NOMO-1 treated with DMSO at 0.1 percent for 48 hours (cell line): Measurements from ENCODE around the gene NUP133.
"Not testable (repeated sequence)": the region's sequence is repeated elsewhere in the genome, so short reads cannot be mapped to it uniquely, and the experiment has no call there.

ENCODE experiments used
- DNase-seq: peaks from one replicate; lab custom pipeline; 2025; ENCODE audit not compliant: unreplicated experiment; lab: John Stamatoyannopoulos, UW

Gene NUP133

DNA sequence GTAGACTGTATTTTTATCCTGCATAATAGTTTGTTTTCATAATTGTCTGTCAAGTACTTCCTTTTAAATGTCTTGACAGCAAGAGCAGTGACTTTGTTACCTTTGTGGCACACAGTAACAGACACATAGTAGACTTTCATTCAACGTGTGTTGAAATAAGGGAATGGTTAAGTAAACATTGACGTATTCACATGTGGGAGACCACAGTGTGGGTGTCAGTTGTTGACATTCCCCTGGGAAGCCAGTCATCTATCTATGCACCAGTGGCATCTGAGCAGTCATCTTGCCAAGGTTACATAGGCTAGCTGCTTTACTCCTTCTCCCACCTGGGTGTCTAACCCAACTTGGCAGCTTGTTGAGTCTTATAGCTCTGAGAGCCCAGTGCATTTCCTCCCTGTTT lies 1.4 kb upstream of the NUP133 start:
- DNase-seq = no peak

DNA sequence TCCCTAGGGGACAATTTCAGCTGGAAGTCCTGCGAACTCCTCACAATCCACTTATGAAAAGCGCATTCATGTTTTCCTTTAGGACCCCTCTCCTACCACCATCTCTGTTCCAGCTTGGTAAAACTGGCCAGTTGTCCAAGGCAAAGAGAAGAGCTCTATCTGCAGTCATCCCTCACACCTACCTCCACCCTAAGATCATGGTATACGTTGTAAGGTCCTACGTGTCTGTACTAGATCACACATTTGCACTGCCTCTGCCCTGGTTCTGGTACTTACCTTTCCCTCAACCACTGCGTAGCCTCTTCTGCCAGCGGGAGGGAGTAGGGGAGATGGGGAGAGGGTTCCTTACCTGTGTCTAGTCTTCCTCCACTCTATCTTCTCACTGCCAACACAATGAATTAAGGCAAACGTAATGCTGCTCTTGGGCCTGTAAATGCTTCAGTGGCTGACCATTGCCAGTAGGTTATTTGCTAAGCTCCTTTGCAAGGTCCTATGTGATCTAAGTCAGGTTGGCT lies 739 bp upstream of the NUP133 start:
- no peak for DNase-seq

DNA sequence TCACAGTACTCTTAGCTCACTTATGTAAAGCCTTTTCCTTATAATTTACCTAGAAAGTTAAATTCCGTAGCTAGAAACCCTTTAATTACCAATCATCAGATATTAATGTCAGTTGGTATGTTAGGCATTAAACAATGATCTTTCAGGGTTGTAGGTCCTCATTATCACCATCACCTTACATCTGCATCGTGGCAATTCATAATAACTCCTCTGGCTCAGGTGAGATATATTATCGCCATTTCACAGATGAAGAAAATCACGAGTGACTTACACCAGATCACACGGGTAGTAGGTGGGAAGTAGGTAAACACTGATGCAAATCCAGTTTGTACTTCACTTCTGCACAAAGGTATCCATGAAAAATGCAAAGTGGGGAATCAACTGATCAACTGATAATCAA lies 639 bp downstream of the NUP133 start:
- no peak for DNase-seq

DNA sequence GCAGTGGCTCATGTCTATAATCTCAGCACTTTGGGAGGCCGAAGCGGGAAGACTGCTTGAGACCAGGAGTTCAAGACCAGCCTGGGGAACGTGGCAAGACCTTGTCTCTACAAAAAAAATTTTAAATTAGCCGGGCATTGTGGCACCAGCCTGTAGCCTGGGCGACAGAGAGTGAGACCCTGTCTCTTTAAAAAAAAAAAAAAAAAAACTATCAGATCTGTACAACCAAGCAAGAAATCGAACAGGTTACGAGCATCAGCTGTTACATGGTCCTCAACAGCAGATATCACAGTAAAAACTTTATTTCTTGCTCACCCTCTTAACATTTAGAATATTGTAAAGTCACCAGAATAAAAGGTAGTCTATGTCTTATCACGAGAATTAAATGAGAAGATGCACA lies 1.5 kb downstream of the NUP133 start:
- no peak for DNase-seq

DNA sequence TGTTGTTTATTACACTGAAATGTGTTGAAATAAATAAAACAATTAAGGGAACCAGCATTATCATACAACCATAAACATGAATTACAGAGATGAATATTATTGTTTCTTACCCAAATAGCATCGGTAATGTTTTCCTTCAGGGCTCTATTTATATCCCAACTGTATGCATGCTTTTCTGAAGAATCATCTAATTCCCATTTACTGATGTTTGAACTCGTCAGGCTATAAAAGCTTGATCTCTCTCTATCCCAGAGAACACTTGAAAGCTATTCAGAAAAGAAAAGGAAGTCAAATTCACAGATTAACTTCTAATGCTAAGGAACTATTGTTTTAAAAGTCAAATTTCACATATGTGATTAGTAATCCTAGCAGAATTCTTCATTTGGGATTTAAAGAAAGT lies 12.4 kb downstream of the NUP133 start:
- DNase-seq = no peak

DNA sequence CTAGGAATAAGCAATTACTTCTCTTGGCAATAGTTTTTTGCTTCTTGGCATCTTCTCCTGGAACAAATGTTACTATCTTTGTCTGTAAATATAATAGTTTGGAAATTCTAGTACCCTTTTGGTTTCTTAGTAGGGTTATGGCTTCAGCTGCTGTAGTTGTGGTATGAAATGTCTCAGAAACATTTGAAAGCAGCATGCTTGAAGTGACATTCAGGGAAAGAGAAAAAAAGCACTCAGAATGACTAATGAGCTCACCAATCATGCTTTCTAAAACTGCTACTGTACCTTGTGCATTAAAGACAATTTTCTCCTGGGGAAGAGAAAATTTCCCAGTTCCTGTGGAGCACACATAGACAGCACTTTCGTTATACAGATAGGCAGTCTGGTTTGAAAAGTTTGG lies 21.0 kb downstream of the NUP133 start:
- DNase-seq = no peak

DNA sequence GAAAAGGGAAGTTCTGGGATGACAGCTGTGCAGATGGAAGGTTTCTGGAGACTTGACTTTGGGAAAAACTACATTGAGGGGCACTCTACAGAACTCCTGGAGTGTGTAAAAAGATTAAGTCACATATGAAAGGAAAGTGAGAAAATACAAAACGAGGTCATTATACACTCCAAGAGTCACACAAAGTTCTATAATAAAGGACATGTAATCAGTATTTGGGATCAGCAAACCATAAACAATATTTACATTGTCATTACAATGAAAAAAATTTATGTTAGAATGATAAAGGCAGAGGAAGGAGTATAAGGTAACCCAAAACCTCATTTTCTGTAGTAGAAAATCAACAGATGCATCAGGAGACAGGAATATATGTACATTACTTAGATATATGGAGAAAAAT lies 22.8 kb downstream of the NUP133 start:
- no peak for DNase-seq

DNA sequence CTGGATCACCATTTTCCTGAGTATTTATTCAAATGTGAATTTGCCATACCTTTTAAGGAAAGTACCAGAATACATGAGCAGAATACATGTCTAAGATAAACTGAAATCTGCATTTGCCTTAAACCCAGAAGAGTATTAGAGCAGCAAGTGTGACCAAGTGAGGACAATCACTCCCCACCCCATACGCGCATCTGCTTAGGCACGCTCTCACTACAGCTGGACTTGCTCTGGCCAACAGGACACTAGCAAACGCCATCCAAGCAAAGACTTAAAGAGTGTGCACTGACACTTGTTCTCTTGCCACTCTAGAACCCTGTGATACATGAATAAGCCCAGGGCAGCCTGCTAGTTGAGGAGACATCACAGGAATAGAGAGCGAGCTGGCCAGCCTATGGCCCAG lies 25.6 kb downstream of the NUP133 start:
- no peak for DNase-seq

DNA sequence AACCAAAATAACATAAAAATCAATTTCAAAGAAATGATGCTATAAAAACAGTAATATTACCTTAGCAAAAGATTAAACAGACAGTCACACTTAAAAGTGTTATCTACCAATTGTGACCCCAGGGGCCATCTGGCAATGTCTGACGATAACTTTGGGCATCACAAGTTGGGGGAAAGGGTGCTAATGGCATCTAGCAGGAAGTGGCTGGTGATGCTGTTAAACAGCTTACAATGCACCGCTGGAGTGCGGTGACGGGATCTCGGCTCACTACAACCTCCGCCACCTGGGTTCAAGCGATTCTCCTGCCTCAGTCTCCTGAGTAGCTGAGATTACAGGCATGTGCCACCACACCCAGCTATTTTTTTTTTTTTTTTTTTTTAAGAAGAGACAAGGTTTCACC lies 27.6 kb downstream of the NUP133 start:
- DNase-seq = no peak

DNA sequence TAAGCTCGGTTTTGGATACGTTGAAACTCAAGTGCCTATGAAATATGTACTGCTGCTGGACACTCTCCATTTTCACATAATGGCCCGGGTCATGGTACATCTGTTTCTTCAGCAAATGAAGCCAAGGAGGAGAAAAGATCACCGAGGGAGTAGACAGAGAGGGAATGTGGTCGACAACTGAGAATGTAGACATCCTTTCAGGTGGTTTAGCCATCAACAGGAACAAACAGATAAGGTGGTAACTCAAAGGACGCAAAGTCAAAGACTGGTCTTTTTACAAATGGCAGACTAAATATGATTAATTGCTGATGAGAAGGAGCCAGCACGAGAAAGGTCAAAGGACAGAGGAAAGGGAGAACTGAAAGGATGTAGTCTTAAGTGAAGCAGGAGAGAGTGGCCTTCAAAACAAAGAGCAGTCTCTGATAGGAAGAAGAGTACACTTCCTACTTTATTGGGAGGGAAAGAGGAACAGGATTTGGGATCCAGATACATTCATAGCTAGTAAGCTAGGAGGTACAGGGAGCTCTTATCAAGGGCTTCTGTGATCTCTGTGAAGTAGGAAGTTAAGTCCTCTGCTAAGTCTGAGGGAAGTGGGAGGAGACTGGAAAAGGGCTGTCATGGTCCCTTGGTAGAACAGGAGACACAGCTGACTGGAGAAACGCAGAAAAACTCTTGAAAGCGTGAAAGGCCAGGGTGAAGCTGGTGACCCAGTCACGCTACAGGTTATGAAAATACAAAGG lies 28.3 kb downstream of the NUP133 start:
- no peak for DNase-seq

DNA sequence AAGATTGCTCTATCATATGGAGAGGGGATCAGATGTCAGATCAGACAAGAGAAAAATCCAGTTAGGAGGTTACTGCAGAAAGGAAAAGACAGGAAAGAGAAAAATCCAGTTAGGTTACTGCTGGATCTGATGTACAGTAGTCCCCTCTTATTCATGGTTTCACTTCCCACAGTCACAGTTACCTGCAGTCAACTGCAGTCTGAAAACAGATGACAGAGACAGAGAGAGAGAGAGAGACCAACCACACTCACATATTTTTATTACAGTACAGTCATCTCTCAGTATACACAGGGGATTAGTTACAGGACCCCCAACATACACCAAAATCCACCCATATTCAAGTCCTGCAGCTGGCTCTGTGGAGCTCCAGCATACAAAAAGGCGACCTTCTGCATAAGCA lies 29.3 kb downstream of the NUP133 start:
- DNase-seq = no peak

DNA sequence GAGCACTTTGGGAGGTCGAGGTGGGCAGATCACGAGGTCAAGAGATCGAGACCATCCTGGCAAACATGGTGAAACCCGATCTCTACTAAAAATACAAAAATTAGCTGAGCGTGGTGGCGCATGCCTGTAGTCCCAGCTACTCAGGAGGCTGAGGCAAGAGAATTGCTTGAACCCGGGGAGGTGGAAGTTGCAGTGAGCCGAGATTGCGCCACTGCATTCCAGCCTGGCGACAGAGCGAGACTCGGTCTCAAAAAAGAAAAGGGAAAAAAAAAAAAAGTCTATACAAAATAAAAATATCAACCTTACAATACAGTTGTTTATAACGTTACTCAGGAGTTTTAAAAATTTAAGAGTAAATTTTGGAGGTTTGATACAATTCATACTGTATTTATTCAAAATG lies 32.3 kb downstream of the NUP133 start:
- DNase-seq = not testable (repeated sequence)

DNA sequence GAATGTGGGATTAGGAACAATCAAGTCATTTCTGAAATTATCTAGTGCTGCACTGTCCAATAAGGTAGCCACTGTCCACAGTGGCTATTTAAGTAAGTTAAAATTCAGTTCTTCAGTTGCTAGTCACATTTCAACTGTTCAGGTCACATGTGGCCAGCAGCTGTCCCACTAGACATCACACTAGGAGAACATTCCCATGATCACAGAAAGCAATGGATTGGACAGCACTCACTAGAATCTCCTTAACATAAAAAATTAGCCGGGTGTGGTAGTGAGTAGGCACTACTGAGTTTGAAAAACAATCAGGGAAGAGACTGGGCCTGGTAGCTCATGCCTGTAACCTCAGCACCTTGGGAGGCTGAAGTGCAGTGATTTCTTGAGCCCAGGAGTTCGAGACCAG lies 33.6 kb downstream of the NUP133 start:
- DNase-seq = no peak

DNA sequence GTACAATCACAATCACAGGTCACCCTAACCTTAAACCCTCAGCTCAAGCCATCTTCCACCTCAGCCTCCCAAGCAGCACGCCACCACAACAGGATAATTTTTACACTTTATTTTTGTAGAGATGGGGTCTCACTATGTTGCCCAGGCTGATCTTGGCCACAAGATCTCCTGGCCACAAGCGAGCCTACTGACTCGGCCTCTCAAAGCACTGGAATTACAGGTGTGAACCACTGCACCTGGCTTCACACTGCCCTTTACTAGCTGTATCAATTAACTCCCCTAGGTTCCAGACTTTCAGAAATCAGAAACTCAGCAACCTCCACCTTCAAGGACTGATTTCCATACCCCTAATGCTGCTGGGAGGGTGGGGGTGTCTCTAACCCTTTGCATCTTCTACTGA lies 37.0 kb downstream of the NUP133 start:
- DNase-seq = no peak

DNA sequence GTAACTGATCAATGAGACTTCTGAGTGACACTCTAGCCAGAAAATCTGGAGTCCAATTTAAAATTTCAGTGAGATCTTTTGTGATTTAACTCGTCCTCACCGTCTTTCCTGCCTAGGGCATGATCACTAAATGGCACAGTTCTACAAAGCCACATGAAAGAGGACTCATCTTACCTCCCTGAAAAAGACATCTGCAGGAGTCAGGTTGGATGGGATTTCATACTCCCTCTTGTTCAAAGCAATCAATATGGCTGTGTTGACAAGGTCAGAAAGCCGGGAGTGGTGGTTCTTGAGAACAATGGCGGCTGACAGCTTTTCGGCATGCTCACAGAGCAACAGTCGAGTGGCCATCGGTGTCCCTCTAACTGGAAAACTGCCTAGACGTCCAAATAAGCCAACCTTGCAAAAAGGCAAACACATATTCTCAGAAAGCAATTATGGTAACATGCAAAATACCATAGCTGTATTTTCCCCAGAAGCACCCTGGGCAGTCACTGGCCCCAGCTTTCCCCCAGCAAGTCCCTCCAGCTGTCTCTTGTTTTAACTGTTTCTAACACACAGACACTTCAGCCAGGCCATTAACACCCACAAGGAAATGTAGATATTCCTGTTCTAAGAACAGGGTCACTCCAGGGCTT lies 37.6 kb downstream of the NUP133 start:
- no peak for DNase-seq

DNA sequence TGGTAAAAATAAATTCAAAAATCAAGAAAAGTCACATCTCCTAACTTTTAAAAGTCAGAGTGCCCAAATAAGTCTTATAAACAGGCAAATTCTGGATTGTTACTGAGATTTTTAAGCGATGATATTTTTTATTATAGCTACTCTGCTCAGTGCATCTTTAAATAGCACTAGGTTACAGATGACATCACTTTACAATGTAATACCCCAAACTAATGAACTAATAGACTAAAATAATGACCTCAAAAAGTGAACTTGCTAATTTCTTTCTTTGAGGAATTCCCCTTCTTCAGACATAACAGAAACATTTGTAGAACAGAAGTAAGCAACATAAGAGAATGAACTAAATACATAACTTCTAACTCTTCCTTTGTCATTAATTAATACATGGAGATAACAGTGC lies 41.3 kb downstream of the NUP133 start:
- no peak for DNase-seq

DNA sequence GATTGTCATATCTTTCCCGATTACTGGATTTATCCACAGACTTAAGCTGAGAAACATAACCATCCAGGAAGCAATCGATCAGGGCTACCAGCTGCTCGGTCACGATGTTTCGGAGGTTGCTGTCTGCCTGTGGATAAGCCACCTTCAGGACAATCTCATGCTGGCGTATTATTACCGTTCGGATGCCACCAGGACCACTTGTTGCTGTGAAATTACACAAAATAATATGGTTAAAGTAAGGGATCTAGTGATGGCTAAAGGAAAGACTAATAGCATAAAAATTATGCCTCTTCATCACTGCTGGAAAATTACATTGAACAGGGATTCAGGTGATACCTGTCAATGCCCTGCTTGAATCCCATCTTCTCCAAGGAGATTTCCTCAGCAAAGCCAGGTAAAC lies 43.5 kb downstream of the NUP133 start:
- no peak for DNase-seq

DNA sequence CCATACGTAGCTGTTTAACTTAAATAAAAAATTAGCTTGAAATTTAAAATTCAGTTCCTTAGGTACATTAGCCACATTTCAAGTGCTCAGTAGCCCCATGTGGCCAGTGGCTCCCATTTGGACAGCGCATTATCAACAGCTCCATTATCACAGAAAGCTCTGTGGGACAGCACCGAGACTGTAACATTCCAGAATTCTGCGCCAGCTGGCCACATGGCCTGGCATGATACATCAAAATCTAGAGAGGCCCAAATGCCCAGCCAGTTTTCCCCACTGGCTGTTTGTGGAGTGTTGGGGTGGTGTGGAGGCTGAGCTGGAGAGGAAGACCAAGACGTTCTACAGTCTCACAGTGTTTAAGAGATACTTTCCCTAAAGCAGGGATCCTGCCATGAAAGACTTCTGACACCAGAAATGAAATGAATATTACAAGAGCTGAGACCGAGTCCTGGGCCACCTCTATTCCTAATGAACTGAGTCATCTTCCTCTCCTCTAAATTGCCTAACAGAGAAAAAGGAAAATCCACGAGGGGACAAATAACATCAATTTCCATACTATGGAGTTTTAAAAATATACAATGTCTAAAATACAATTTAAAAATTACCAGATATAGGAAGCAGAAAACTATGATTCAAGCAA lies 47.0 kb downstream of the NUP133 start:
- DNase-seq = no peak

DNA sequence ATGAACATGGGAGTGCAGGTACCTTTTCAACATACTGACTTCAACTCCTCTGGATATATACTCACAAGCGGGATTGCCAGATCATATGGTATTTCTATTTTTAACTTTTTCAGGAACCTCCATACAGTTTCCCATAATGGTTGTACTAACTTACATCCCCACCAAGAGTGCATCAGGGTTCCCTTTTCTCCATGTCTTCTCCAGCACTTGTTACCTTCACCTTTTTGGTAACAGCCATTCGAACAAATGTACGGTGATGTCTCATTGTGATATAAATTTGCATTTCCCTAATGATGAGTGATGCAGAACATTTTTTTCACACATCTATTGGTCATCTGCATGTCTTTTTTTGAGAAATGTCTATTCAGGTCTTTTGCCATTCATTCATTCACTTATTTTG lies 48.3 kb downstream of the NUP133 start:
- DNase-seq = no peak

DNA sequence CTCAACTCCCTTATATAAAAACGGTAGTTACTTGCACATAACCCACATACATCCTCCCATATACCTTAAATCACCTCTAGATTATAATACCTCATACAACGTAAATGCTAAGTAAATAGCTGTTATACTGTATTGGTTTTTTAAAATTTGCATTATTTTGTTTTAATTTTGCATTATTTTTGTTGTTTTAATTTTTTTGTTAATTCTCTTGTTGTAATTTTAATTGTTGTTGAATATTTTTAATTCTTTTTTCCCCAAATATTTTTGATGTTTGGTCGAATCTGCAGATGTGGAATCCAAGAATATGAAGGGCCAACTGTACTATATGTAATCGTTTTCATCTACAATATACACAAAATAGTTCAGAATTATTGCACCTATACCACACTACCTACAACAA lies 50.7 kb downstream of the NUP133 start:
- no peak for DNase-seq

DNA sequence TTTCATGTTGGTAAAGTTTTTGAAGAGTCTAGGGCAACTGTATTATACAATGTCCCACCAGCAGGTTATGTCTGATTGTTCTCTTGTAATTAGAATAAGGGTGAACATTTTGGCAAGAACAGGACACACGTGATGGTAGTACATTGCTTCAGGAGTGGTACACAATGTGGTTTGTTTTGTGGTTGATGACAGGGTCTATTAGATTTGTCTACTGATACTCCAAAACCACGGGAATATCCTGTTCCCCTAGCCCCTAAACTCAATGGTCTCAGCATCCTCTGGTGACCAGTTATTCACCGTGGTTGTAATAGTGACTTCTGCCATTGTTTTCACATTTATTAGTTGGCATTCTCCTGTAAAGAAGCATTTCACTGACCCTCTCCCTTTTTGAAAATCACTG lies 52.1 kb downstream of the NUP133 start:
- no peak for DNase-seq

DNA sequence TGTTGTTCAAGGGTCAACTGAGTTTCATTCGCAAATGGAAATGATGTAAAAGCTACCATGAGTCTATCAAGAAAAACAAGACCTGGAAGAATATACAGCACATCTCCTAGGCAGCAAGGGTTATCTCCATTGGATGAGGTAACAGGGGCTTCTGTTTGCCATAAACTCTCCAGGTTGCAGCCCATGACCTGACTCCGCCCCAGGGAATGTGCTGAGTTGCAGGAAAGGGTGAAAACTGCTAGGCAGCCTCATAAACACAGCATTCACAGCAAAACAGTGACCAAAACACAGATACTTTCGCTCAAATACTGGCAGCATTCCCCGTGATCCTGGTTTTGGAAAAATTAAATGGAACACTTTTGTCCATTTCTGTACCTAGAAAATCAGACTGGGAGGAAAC lies 54.1 kb downstream of the NUP133 start:
- no peak for DNase-seq
